Activated naive CD4-positive, alpha-beta T cell treated with anti-CD3 and anti-CD28 coated beads for 36 hours (primary cell): Measurements from ENCODE around the gene BOLA3. TPM values are rescaled to one million over a fixed set of nuclear protein-coding genes. Genes with fewer than 3 reads are reported as not detected.

ENCODE experiments used
- CTCF ChIA-PET: fragments of 350-600 bp; sonication (Branson Sonifier 250); formaldehyde crosslinking; loops from one replicate; lab custom pipeline; 2021; ENCODE audit warnings: antibody characterized with exemption; lab: Charles Lee
- DNase-seq: peaks from one replicate; pipeline ENCODE4 v3.0.0-alpha.2; 2020
- H3K27ac Mint-ChIP-seq: one replicate; pipeline ENCODE4 v1.8.0; 2021; ENCODE audit warnings: mild to moderate bottlenecking, mixed read lengths
- H3K27me3 Mint-ChIP-seq: one replicate; pipeline ENCODE4 v1.8.0; 2021; ENCODE audit warnings: low read depth, mixed read lengths
- H3K36me3 Mint-ChIP-seq: one replicate; pipeline ENCODE4 v1.8.0; 2021; ENCODE audit warnings: low read depth, mixed read lengths
- H3K4me1 Mint-ChIP-seq: one replicate; pipeline ENCODE4 v1.8.0; 2021; ENCODE audit warnings: low read depth, mixed read lengths
- H3K4me3 Mint-ChIP-seq: one replicate; pipeline ENCODE4 v1.8.0; 2021; ENCODE audit warnings: mild to moderate bottlenecking, moderate library complexity, mixed read lengths
- H3K9me3 Mint-ChIP-seq: one replicate; pipeline ENCODE4 v1.8.0; 2021; ENCODE audit warnings: mixed read lengths
- intact Hi-C: fragments of 100-400 bp; cut with micrococcal nuclease; formaldehyde crosslinking; loops from one replicate; pipeline ENCODE4 v1.15.1; 2023
- total RNA-seq, 2 experiments: library from RNA; stranded (reverse); gene quantifications; one replicate each; pipeline ENCODE4 v1.2.3, GENCODE V29; 2021

The BOLA3 gene
- total RNA-seq, 2 experiments from 2014 or later, result 103 to 112 TPM

- Mint-ChIP-seq H3K4me1 (peaks cover 43% of the 10 kb centered on the region), H3K27ac (peak overlapping the region; percentile 86), H3K9me3 (no peaks in the 10 kb centered on the region), H3K27me3 (no peaks in the 10 kb centered on the region), H3K4me3 (peak overlapping the region; percentile 84), H3K36me3 (peaks cover 14% of the 10 kb centered on the region)
- peak; percentile 9 for DNase-seq
- intact Hi-C loops, result loop anchor here (2.0 kb wide), 1 partner anchor 276 kb away; the partner anchor contains the start of gene INO80B
- CTCF ChIA-PET, result interaction anchor here (0.6 to 2.3 kb wide), 35 partner anchors 8 to 1490 kb away, joined by 3 to 17 read pairs (median 4); partner anchors contain the start of genes MTHFD2 and STAMBP
Measured at GRCh38 chr2:74179063-74179865, 31.6 kb upstream of the BOLA3 start.

- H3K4me1 Mint-ChIP-seq, result peaks cover 44% of the 10 kb centered on the region
- no peaks in the 10 kb centered on the region for H3K27me3 Mint-ChIP-seq
- intact Hi-C loops, result loop anchor here (1.0 to 2.0 kb wide), 7 partner anchors 8 to 441 kb away; partner anchors contain the start of genes BOLA3, INO80B, MTHFD2 and TPRKB
- CTCF ChIA-PET, result interaction anchor here (0.6 to 2.3 kb wide), 27 partner anchors 9 to 507 kb away, joined by 3 to 17 read pairs (median 4); partner anchors contain the start of genes MTHFD2 and STAMBP
- no peaks in the 10 kb centered on the region for H3K9me3 Mint-ChIP-seq
- H3K36me3 Mint-ChIP-seq, result peaks cover 14% of the 10 kb centered on the region
- H3K27ac Mint-ChIP-seq, result peak within 1 kb of the TSS; percentile 86
- peak within 1 kb of the TSS; percentile 84 for H3K4me3 Mint-ChIP-seq
- DNase-seq, result peak; percentile 99
Measured at GRCh38 chr2:74178211-74179062, 30.7 kb upstream of the BOLA3 start, which contains the start of gene MOB1A. MOB1A (minus strand) TSS chr2:74178879; CDS start chr2:74178674, 205 bp downstream.

- peak overlapping the region; percentile 84 for H3K4me3 Mint-ChIP-seq
- no peaks in the 10 kb centered on the region for H3K27me3 Mint-ChIP-seq
- intact Hi-C loops, result loop anchor here (1.0 to 2.0 kb wide), 7 partner anchors 9 to 440 kb away; partner anchors contain the start of genes BOLA3, INO80B, MTHFD2 and TPRKB
- peaks cover 48% of the 10 kb centered on the region for H3K4me1 Mint-ChIP-seq
- DNase-seq, result no peak
- peaks cover 16% of the 10 kb centered on the region for H3K36me3 Mint-ChIP-seq
- H3K9me3 Mint-ChIP-seq, result no peaks in the 10 kb centered on the region
- CTCF ChIA-PET, result interaction anchor here (0.7 to 2.3 kb wide), 10 partner anchors 8 to 353 kb away, joined by 3 to 17 read pairs (median 7); partner anchors contain the start of genes MTHFD2 and STAMBP
- H3K27ac Mint-ChIP-seq, result peak overlapping the region; percentile 86
Measured at GRCh38 chr2:74177696-74178095, 30.0 kb upstream of the BOLA3 start.

GRCh38 chr2:74174909-74175308, 27.2 kb upstream of the BOLA3 start:
- H3K27ac Mint-ChIP-seq, result peak overlapping the region; percentile 13
- H3K9me3 Mint-ChIP-seq, result no peaks in the 10 kb centered on the region
- peaks cover 32% of the 10 kb centered on the region for H3K36me3 Mint-ChIP-seq
- intact Hi-C loops, result no loop called here
- H3K4me1 Mint-ChIP-seq, result peaks cover 47% of the 10 kb centered on the region
- no peak for DNase-seq
- CTCF ChIA-PET, result interaction anchor here (1.4 kb wide), 1 partner anchor 10 kb away, joined by 5 read pairs; no protein-coding TSS in a partner anchor
- no peaks in the 10 kb centered on the region for H3K27me3 Mint-ChIP-seq
- no peak overlapping the region for H3K4me3 Mint-ChIP-seq

GRCh38 chr2:74168739-74169138, 21.0 kb upstream of the BOLA3 start:
- H3K4me1 Mint-ChIP-seq, result peaks cover 26% of the 10 kb centered on the region
- no peaks in the 10 kb centered on the region for H3K9me3 Mint-ChIP-seq
- CTCF ChIA-PET, result interaction anchor here (0.7 to 2.7 kb wide), 4 partner anchors 10 to 21 kb away, joined by 3 to 10 read pairs (median 7); partner anchors contain the start of genes BOLA3 and MOB1A
- no peaks in the 10 kb centered on the region for H3K27me3 Mint-ChIP-seq
- intact Hi-C loops, result loop anchor here (1.0 kb wide), 1 partner anchor 30 kb away; the partner anchor contains the start of gene MTHFD2
- DNase-seq, result peak; percentile 27
- peak overlapping the region; percentile 87 for H3K27ac Mint-ChIP-seq
- H3K4me3 Mint-ChIP-seq, result no peak overlapping the region
- peaks cover 52% of the 10 kb centered on the region for H3K36me3 Mint-ChIP-seq

GRCh38 chr2:74164761-74165160, 17.0 kb upstream of the BOLA3 start:
- peaks cover 17% of the 10 kb centered on the region for H3K4me1 Mint-ChIP-seq
- intact Hi-C loops, result no loop called here
- no peaks in the 10 kb centered on the region for H3K9me3 Mint-ChIP-seq
- no peak overlapping the region for H3K27ac Mint-ChIP-seq
- no peak overlapping the region for H3K4me3 Mint-ChIP-seq
- CTCF ChIA-PET, result interaction anchor here (0.6 kb wide), 1 partner anchor 166 kb away, joined by 4 read pairs; no protein-coding TSS in a partner anchor
- DNase-seq, result no peak
- H3K36me3 Mint-ChIP-seq, result peaks cover 36% of the 10 kb centered on the region
- H3K27me3 Mint-ChIP-seq, result no peaks in the 10 kb centered on the region

- no peaks in the 10 kb centered on the region for H3K9me3 Mint-ChIP-seq
- no peak overlapping the region for H3K4me3 Mint-ChIP-seq
- H3K27ac Mint-ChIP-seq, result peak overlapping the region; percentile 30
- intact Hi-C loops, result no loop called here
- CTCF ChIA-PET, result interaction anchor here (0.9 to 1.4 kb wide), 2 partner anchors 10 to 16 kb away, joined by 3 to 4 read pairs; partner anchors contain the start of gene MOB1A
- H3K36me3 Mint-ChIP-seq, result peaks cover 38% of the 10 kb centered on the region
- no peak for DNase-seq
- H3K27me3 Mint-ChIP-seq, result no peaks in the 10 kb centered on the region
- peaks cover 8% of the 10 kb centered on the region for H3K4me1 Mint-ChIP-seq
Measured at GRCh38 chr2:74162951-74163350, 15.2 kb upstream of the BOLA3 start.

- intact Hi-C loops, result no loop called here
- CTCF ChIA-PET, result interaction anchor here (0.8 to 1.5 kb wide), 4 partner anchors 8 to 248 kb away, joined by 3 to 5 read pairs (median 4); partner anchors contain the start of genes BOLA3 and MOB1A
- Mint-ChIP-seq H3K27me3 (no peaks in the 10 kb centered on the region), H3K9me3 (no peaks in the 10 kb centered on the region), H3K27ac (no peak overlapping the region), H3K36me3 (peaks cover 21% of the 10 kb centered on the region), H3K4me3 (no peak overlapping the region), H3K4me1 (no peaks in the 10 kb centered on the region)
- no peak for DNase-seq
Measured at GRCh38 chr2:74155830-74156229, 8.1 kb upstream of the BOLA3 start.

- intact Hi-C loops, result no loop called here
- DNase-seq, result no peak
- CTCF ChIA-PET, result interaction anchor here (0.8 to 2.2 kb wide), 5 partner anchors 11 to 325 kb away, joined by 3 to 11 read pairs (median 3); partner anchors contain the start of gene MOB1A
- H3K36me3 Mint-ChIP-seq, result peaks cover 12% of the 10 kb centered on the region
- peak overlapping the region; percentile 20 for H3K27ac Mint-ChIP-seq
- no peak overlapping the region for H3K4me3 Mint-ChIP-seq
- H3K4me1 Mint-ChIP-seq, result no peaks in the 10 kb centered on the region
- no peaks in the 10 kb centered on the region for H3K27me3 Mint-ChIP-seq
- no peaks in the 10 kb centered on the region for H3K9me3 Mint-ChIP-seq
Measured at GRCh38 chr2:74152954-74153353, 5.2 kb upstream of the BOLA3 start.

- intact Hi-C loops, result loop anchor here (10.0 kb wide), 2 partner anchors 185 to 245 kb away; no protein-coding TSS in a partner anchor
- CTCF ChIA-PET, result interaction anchor here (0.6 to 6.7 kb wide), 12 partner anchors 12 to 460 kb away, joined by 3 to 66 read pairs (median 4); partner anchors contain the start of genes MOB1A and STAMBP
- no peak overlapping the region for H3K27ac Mint-ChIP-seq
- H3K27me3 Mint-ChIP-seq, result no peaks in the 10 kb centered on the region
- DNase-seq, result no peak
- no peaks in the 10 kb centered on the region for H3K9me3 Mint-ChIP-seq
- peaks cover 5% of the 10 kb centered on the region for H3K36me3 Mint-ChIP-seq
- peaks cover 4% of the 10 kb centered on the region for H3K4me1 Mint-ChIP-seq
- H3K4me3 Mint-ChIP-seq, result no peak overlapping the region
Measured at GRCh38 chr2:74149570-74150319, 2.0 kb upstream of the BOLA3 start.

GRCh38 chr2:74149247-74149525, 1.5 kb upstream of the BOLA3 start:
- DNase-seq, result no peak
- CTCF ChIA-PET, result interaction anchor here (0.6 to 6.7 kb wide), 10 partner anchors 11 to 326 kb away, joined by 3 to 66 read pairs (median 4); partner anchors contain the start of gene STAMBP
- Mint-ChIP-seq H3K27me3 (no peaks in the 10 kb centered on the region), H3K4me3 (no peak overlapping the region), H3K27ac (no peak overlapping the region), H3K9me3 (no peaks in the 10 kb centered on the region), H3K36me3 (peaks cover 5% of the 10 kb centered on the region), H3K4me1 (peaks cover 4% of the 10 kb centered on the region)
- intact Hi-C loops, result loop anchor here (10.0 kb wide), 2 partner anchors 186 to 246 kb away; no protein-coding TSS in a partner anchor
